Stimulated activated memory B cell treated with anti-CD40 and anti-IgM and Interleukin-4, amounts not matched to agents 10 μg/mL and 1 μg/mL and 100 μg/mL, for 72 hours (primary cell): ENCODE measurements around the gene SYT6.

Source experiments
- ATAC-seq: fragments of 150-1000 bp; cut with Tn5 transposase; 2 replicates; pipeline ENCODE4 v1.10.0; 2021
- H3K27ac Mint-ChIP-seq: one replicate; pipeline ENCODE4 v1.8.0; 2022; ENCODE audit warnings: mild to moderate bottlenecking, mixed read lengths
- H3K27me3 Mint-ChIP-seq: one replicate; pipeline ENCODE4 v1.8.0; 2022; ENCODE audit warnings: mixed read lengths
- H3K36me3 Mint-ChIP-seq: one replicate; pipeline ENCODE4 v1.8.0; 2022; ENCODE audit warnings: mixed read lengths
- H3K4me1 Mint-ChIP-seq: one replicate; pipeline ENCODE4 v1.8.0; 2022; ENCODE audit warnings: mixed read lengths
- H3K4me3 Mint-ChIP-seq: one replicate; pipeline ENCODE4 v1.8.0; 2022; ENCODE audit warnings: mild to moderate bottlenecking, moderate library complexity, mixed read lengths
- H3K9me3 Mint-ChIP-seq: one replicate; pipeline ENCODE4 v1.8.0; 2022; ENCODE audit warnings: mixed read lengths

The SYT6 gene

GRCh38 chr1:114048232-114048631 is 105.4 kb downstream of the SYT6 start:
- H3K27me3 Mint-ChIP-seq = peaks cover 29% of the 10 kb centered on the region
- ATAC-seq = no peak
- no peaks in the 10 kb centered on the region for H3K36me3 Mint-ChIP-seq
- H3K9me3 Mint-ChIP-seq = peaks cover 5% of the 10 kb centered on the region
- no peak overlapping the region for H3K4me3 Mint-ChIP-seq
- H3K4me1 Mint-ChIP-seq = no peaks in the 10 kb centered on the region
- H3K27ac Mint-ChIP-seq = no peak overlapping the region

- H3K27me3 Mint-ChIP-seq = peaks cover 10% of the 10 kb centered on the region
- H3K36me3 Mint-ChIP-seq = no peaks in the 10 kb centered on the region
- H3K27ac Mint-ChIP-seq = no peak overlapping the region
- H3K4me1 Mint-ChIP-seq = no peaks in the 10 kb centered on the region
- no peak overlapping the region for H3K4me3 Mint-ChIP-seq
- no peak for ATAC-seq
- H3K9me3 Mint-ChIP-seq = peaks cover 5% of the 10 kb centered on the region
Observed at GRCh38 chr1:114043548-114043947, 110.1 kb downstream of the SYT6 start.

- ATAC-seq = no peak
- H3K27ac Mint-ChIP-seq = no peak overlapping the region
- peaks cover 10% of the 10 kb centered on the region for H3K27me3 Mint-ChIP-seq
- no peak overlapping the region for H3K4me3 Mint-ChIP-seq
- H3K36me3 Mint-ChIP-seq = no peaks in the 10 kb centered on the region
- no peaks in the 10 kb centered on the region for H3K4me1 Mint-ChIP-seq
- H3K9me3 Mint-ChIP-seq = peaks cover 5% of the 10 kb centered on the region
Observed at GRCh38 chr1:114043054-114043453, 110.6 kb downstream of the SYT6 start.

GRCh38 chr1:114040273-114041015 is 113.2 kb downstream of the SYT6 start:
- H3K4me3 Mint-ChIP-seq = no peak overlapping the region
- no peaks in the 10 kb centered on the region for H3K36me3 Mint-ChIP-seq
- no peak for ATAC-seq
- H3K27ac Mint-ChIP-seq = no peak overlapping the region
- no peaks in the 10 kb centered on the region for H3K4me1 Mint-ChIP-seq
- H3K27me3 Mint-ChIP-seq = no peaks in the 10 kb centered on the region
- no peaks in the 10 kb centered on the region for H3K9me3 Mint-ChIP-seq
